HepG2 (cell line): Measurements from ENCODE around the gene HPCAL1. TPM values are rescaled to one million over a fixed set of nuclear protein-coding genes. Genes with fewer than 3 reads are reported as not detected.

Experiments used
- KLF11 ChIP-seq: IDR thresholded peaks from 2 replicates; pipeline ENCODE4 v1.6.1; 2016; ENCODE audit warnings: missing compliant biosample characterization
- KLF13 ChIP-seq: sonication (generic); formaldehyde crosslinking; IDR thresholded peaks from 2 replicates; pipeline ENCODE4 v1.4.0; 2020; ENCODE audit warnings: mild to moderate bottlenecking, missing genetic modification reagents
- STAT5B ChIP-seq: sonication (generic); formaldehyde crosslinking; IDR thresholded peaks from 2 replicates; pipeline ENCODE4 v1.4.0; 2020; ENCODE audit warnings: missing genetic modification reagents
- THAP9 ChIP-seq: sonication (generic); formaldehyde crosslinking; IDR thresholded peaks from 2 replicates; pipeline ENCODE4; 2020; ENCODE audit warnings: missing genetic modification reagents, mild to moderate bottlenecking, borderline replicate concordance
- ZNF280B ChIP-seq: sonication (generic); formaldehyde crosslinking; IDR thresholded peaks from 2 replicates; pipeline ENCODE4 v1.5.0; 2020; ENCODE audit warnings: missing genetic modification reagents, mild to moderate bottlenecking, borderline replicate concordance
- ZNF550 ChIP-seq: sonication (generic); formaldehyde crosslinking; IDR thresholded peaks from 2 replicates; pipeline ENCODE4 v1.4.0; 2020; ENCODE audit warnings: mild to moderate bottlenecking, missing genetic modification reagents, borderline replicate concordance
- ZNF609 ChIP-seq: sonication (generic); formaldehyde crosslinking; IDR thresholded peaks from 2 replicates; pipeline ENCODE4 v1.4.0; 2020; ENCODE audit warnings: mild to moderate bottlenecking, missing genetic modification reagents, borderline replicate concordance
- polyA plus RNA-seq, 8 experiments: library from polyadenylated mRNA; depleted of rRNA in 3 of 8; stranded (reverse) in 7 of 8; unstranded in 1 of 8; fragments of >200 nt; fragmentation: Illumina TruSeq in 4 of 8; extraction: Trizol in 4 of 8; gene quantifications; 2 replicates each; pipeline versions ENCODE4 v1.2.1 to v1.2.3, GENCODE V29; 2011 to 2016; ENCODE audit warnings: low read depth in 4 of 8, missing spikeins in 1 of 8, mixed read lengths in 1 of 8; ENCODE audit not compliant: insufficient read depth in 1 of 8
- total RNA-seq, 5 experiments: library from RNA; depleted of rRNA; stranded (reverse); fragments of >200 nt; fragmentation: Illumina TruSeq; extraction: Trizol; gene quantifications; 2 replicates each; pipeline ENCODE4 v1.2.3, GENCODE V29; 2016; ENCODE audit warnings: low read depth in 1 of 5

The HPCAL1 gene
- total and polyA plus RNA-seq, 2 of the 13 experiments (the other 11 are each of a cell fraction or from before 2014, with no cell fraction given), result 29.5 to 29.9 TPM

- TF ChIP-seq THAP9 (CRISPR knock-in tag) (peak; percentile 70; the same call in 1 of the 2 replicates), STAT5B (CRISPR knock-in tag) (no peak), ZNF609 (CRISPR knock-in tag) (peak; percentile 85), ZNF550 (0 out of 2 replicates have a peak, but pooled peaks have one; percentile 59), KLF11 (CRISPR knock-in tag) (0 out of 2 replicates have a peak, but pooled peaks have one; percentile 62), KLF13 (CRISPR knock-in tag) (no peak), ZNF280B (peak; percentile 70; the same call in 1 of the 2 replicates)
Observed at GRCh38 chr2:10300997-10301940, 1.4 kb upstream of the HPCAL1 start (continued).
